K562 (cell line): Measurements from ENCODE around the gene ENTPD3. TPM values are rescaled to one million over a fixed set of nuclear protein-coding genes. Genes with fewer than 3 reads are reported as not detected.

Experiments
- ATAC-seq: fragments of 200-7000 bp; cut with Tn5 transposase; 3 replicates; pipeline ENCODE4 v1.9.1; 2020; ENCODE audit warnings: moderate library complexity
- BruUV-seq: library from RNA; stranded (reverse); fragments of 400-500 nt; replicated peaks from 2 replicates; lab custom pipeline; 2021; lab: Mats Ljungman, UMichigan
- CTCF ChIA-PET: fragments of 300-600 bp; formaldehyde crosslinking; extraction: SDS; loops from one replicate; lab custom pipeline; 2021; ENCODE audit warnings: low intra/inter-chr PET ratio; lab: Yijun Ruan, JAX
- POLR2A ChIA-PET: fragments of 300-600, 350-650 bp; sonication (Branson Sonifier 250); formaldehyde crosslinking; extraction: SDS; loops from one replicate; lab custom pipeline; 2021; ENCODE audit warnings: antibody characterized with exemption, inconsistent platforms; lab: Yijun Ruan, JAX
- DNase-seq, 4 experiments: peaks; one replicate each; pipeline versions ENCODE4 v3.0.0 to v3.0.0-alpha.2; 2011 to 2018; ENCODE audit warnings: low spot score in 3 of 4, mixed read lengths in 3 of 4; ENCODE audit errors: extremely low read depth in 1 of 4
- FAIRE-seq: peaks from 2 replicates; lab custom pipeline; 2011; peaks lifted over from hg19 to GRCh38; lab: Jason Lieb, UNC
- H2AFZ ChIP-seq: 2 replicates; pipeline ENCODE4 v1.6.0; 2011; ENCODE audit warnings: low read depth, low read length, control low read depth, inconsistent platforms
- H3K27ac ChIP-seq: fragments of 200-600 bp; 3 replicates; pipeline ENCODE4 v1.8.0; 2011; ENCODE audit warnings: low read depth, mild to moderate bottlenecking, control low read depth, inconsistent platforms, low read length, moderate library complexity, mixed read lengths; ENCODE audit errors: extremely low read depth
- H3K27me3 ChIP-seq, 2 experiments: fragments of 300-600 bp in 1 of 2; 2 replicates in 1 of 2; 3 replicates in 1 of 2; pipeline versions ENCODE4 v1.6.0 to v1.8.0; 2011; ENCODE audit warnings: inconsistent platforms in 2 of 2, low read length in 2 of 2, mild to moderate bottlenecking in 1 of 2, mixed read lengths in 1 of 2, moderate library complexity in 1 of 2; ENCODE audit not compliant: control insufficient read depth in 2 of 2, insufficient read depth in 2 of 2
- H3K36me3 ChIP-seq: fragments of 300-600 bp; 3 replicates; pipeline ENCODE4 v1.8.0; 2011; ENCODE audit warnings: mild to moderate bottlenecking, low read length, inconsistent platforms; ENCODE audit not compliant: control insufficient read depth, insufficient read depth
- H3K4me1 ChIP-seq, 2 experiments: fragments of 200-600 bp in 1 of 2; replicated peaks in 1 of 2; 2 replicates in 1 of 2; 3 replicates in 1 of 2; pipeline versions ENCODE4 v1.5.1 to v1.8.0; 2011; ENCODE audit warnings: inconsistent platforms in 2 of 2, low read length in 2 of 2, mild to moderate bottlenecking in 1 of 2, mixed read lengths in 1 of 2, moderate library complexity in 1 of 2; ENCODE audit not compliant: control insufficient read depth in 2 of 2, insufficient read depth in 2 of 2
- H3K4me2 ChIP-seq: 2 replicates; pipeline ENCODE4 v1.6.1; 2011; ENCODE audit warnings: low read length, control low read depth, inconsistent platforms, mixed read lengths; ENCODE audit not compliant: insufficient read depth
- H3K4me3 ChIP-seq: fragments of 200-600 bp; sonication (generic), shearing (Covaris generic); 2 replicates; pipeline ENCODE4 v1.5.1; 2016; ENCODE audit warnings: control low read depth, inconsistent platforms
- H3K79me2 ChIP-seq: fragments of 200-600 bp; 3 replicates; pipeline ENCODE4 v1.8.0; 2011; ENCODE audit warnings: low read length, inconsistent platforms; ENCODE audit not compliant: control insufficient read depth, insufficient read depth
- H3K9ac ChIP-seq, 2 experiments: 2 replicates each; pipeline versions ENCODE4 v1.6.0 to v1.6.1; 2011; ENCODE audit warnings: low read depth in 2 of 2, low read length in 2 of 2, control low read depth in 1 of 2, inconsistent platforms in 1 of 2, mild to moderate bottlenecking in 1 of 2, mixed read lengths in 1 of 2; ENCODE audit not compliant: insufficient read depth in 1 of 2
- H3K9me1 ChIP-seq: one replicate; pipeline ENCODE4 v1.6.0; 2011; ENCODE audit warnings: inconsistent platforms, mild to moderate bottlenecking, low read length, moderate library complexity; ENCODE audit not compliant: control insufficient read depth, insufficient read depth
- H3K9me3 ChIP-seq: replicated peaks from 2 replicates; pipeline ENCODE4 v1.5.1; 2011; ENCODE audit warnings: low read depth, low read length, inconsistent platforms; ENCODE audit not compliant: control insufficient read depth, insufficient read depth
- H4K20me1 ChIP-seq: replicated peaks from 2 replicates; pipeline ENCODE4 v1.6.1; 2011; ENCODE audit warnings: low read length, inconsistent platforms, mixed read lengths; ENCODE audit not compliant: control insufficient read depth, insufficient read depth
- CHD1 ChIP-seq: fragments of 200-600 bp; sonication (generic); IDR thresholded peaks from one replicate; pipeline ENCODE4 v1.6.1; 2012; ENCODE audit warnings: mild to moderate bottlenecking, moderate library complexity, low read length, inconsistent platforms
- EP300 ChIP-seq: IDR thresholded peaks from 2 replicates; pipeline ENCODE4 v1.6.1; 2012; ENCODE audit warnings: low read length, improper control_type of control experiment
- FOXP1 ChIP-seq: sonication (generic); formaldehyde crosslinking; IDR thresholded peaks from 2 replicates; pipeline ENCODE4 v1.8.0; 2022; ENCODE audit warnings: mild to moderate bottlenecking, missing genetic modification reagents
- MEIS2 ChIP-seq: fragments of 450-650 bp; IDR thresholded peaks from 2 replicates; pipeline ENCODE4 v1.6.1; 2014; ENCODE audit warnings: mild to moderate bottlenecking; ENCODE audit not compliant: partially characterized antibody
- NR2C2 ChIP-seq, 2 experiments: fragments of 200-800 bp in 1 of 2; sonication (Bioruptor generic) in 1 of 2; sonication (generic) in 1 of 2; formaldehyde crosslinking in 1 of 2; IDR thresholded peaks; 2 replicates each; pipeline versions ENCODE4 v1.6.1 to v1.8.0; 2016 to 2022; ENCODE audit warnings: mild to moderate bottlenecking in 1 of 2, missing compliant biosample characterization in 1 of 2, missing genetic modification characterization in 1 of 2, missing genetic modification reagents in 1 of 2
- POLR2G ChIP-seq: fragments of 200-400 bp; formaldehyde crosslinking; IDR thresholded peaks from 2 replicates; pipeline ENCODE4 v1.6.1; 2017; ENCODE audit warnings: low read depth, mild to moderate bottlenecking, antibody characterized with exemption, low read length, moderate library complexity
- RAD51 ChIP-seq: fragments of 450-650 bp; IDR thresholded peaks from 2 replicates; pipeline ENCODE4 v1.7.1; 2016; ENCODE audit warnings: low read depth, mild to moderate bottlenecking, borderline replicate concordance
- RBM34 ChIP-seq: fragments of 200-400 bp; formaldehyde crosslinking; IDR thresholded peaks from 2 replicates; pipeline ENCODE4 v1.6.1; 2018; ENCODE audit warnings: low read length, borderline replicate concordance; ENCODE audit not compliant: insufficient read depth
- TCF3 ChIP-seq: sonication (generic); formaldehyde crosslinking; IDR thresholded peaks from 2 replicates; pipeline ENCODE4 v1.4.0; 2020; ENCODE audit warnings: mild to moderate bottlenecking, missing genetic modification reagents
- TFE3 ChIP-seq: fragments of 450-650 bp; formaldehyde crosslinking; IDR thresholded peaks from 2 replicates; pipeline ENCODE4 v1.4.0; 2020; ENCODE audit warnings: mild to moderate bottlenecking, mixed read lengths
- TRIM24 ChIP-seq, 2 experiments: fragments of 450-650 bp; IDR thresholded peaks; 2 replicates each; pipeline ENCODE4 v1.6.1; 2016
- XRCC3 ChIP-seq: fragments of 450-650 bp; IDR thresholded peaks from 2 replicates; pipeline ENCODE4 v1.6.1; 2017; ENCODE audit warnings: mild to moderate bottlenecking, moderate library complexity
- YBX1 ChIP-seq: fragments of 450-650 bp; IDR thresholded peaks from 2 replicates; pipeline ENCODE4 v1.7.1; 2016; ENCODE audit warnings: mild to moderate bottlenecking
- ZBED1 ChIP-seq: IDR thresholded peaks from 2 replicates; pipeline ENCODE4 v1.6.1; 2014
- ZC3H4 ChIP-seq: sonication (generic); formaldehyde crosslinking; IDR thresholded peaks from 2 replicates; pipeline ENCODE4 v1.9.0; 2021; ENCODE audit warnings: missing genetic modification reagents, borderline replicate concordance
- ZNF431 ChIP-seq: sonication (generic); formaldehyde crosslinking; IDR thresholded peaks from 2 replicates; pipeline ENCODE4 v1.8.0; 2022; ENCODE audit warnings: mild to moderate bottlenecking, missing genetic modification reagents
- ZNF57 ChIP-seq: fragments of 450-650 bp; formaldehyde crosslinking; IDR thresholded peaks from 2 replicates; pipeline ENCODE4 v1.4.0; 2020; ENCODE audit warnings: mild to moderate bottlenecking, moderate library complexity
- ZNF644 ChIP-seq: fragments of 200-800 bp; sonication (Bioruptor generic); IDR thresholded peaks from 2 replicates; pipeline ENCODE4 v1.6.1; 2016; ENCODE audit warnings: low read depth, missing genetic modification characterization, missing compliant biosample characterization
- ZNF695 ChIP-seq: fragments of 450-650 bp; formaldehyde crosslinking; IDR thresholded peaks from 2 replicates; pipeline ENCODE4 v1.4.0; 2020; ENCODE audit warnings: mild to moderate bottlenecking, moderate library complexity
- WGBS: fragments of 100-300 bp; shearing (Covaris generic); methylation state at CpG from one replicate; pipeline ENCODE4 v1.1.6; 2016; ENCODE audit warnings: low coverage, mixed read lengths; ENCODE audit not compliant: insufficient coverage; ENCODE audit errors: missing lambda C conversion rate; 5-methylcytosine and 5-hydroxymethylcytosine counted together
- in situ Hi-C: fragments of 300-500 bp; cut with MboI; formaldehyde crosslinking; loops from 4 replicates; pipeline ENCODE4 v1.15.0; 2018; ENCODE audit warnings: inconsistent platforms, mixed read lengths
- intact Hi-C: fragments of 100-400 bp; cut with micrococcal nuclease; formaldehyde crosslinking; loops from 2 replicates; pipeline ENCODE4 v1.14.2; 2022
- polyA plus RNA-seq, 8 experiments: library from polyadenylated mRNA; depleted of rRNA in 4 of 8; stranded (reverse) in 5 of 8; unstranded in 3 of 8; fragments of >200 nt; fragmentation: Nextera tagmentation in 2 of 8; fragmentation: Illumina TruSeq in 1 of 8; extraction: Ambion mirVana in 2 of 8; extraction: Trizol in 1 of 8; gene quantifications; 2 replicates each; pipeline versions ENCODE4 v1.2.1 to v1.2.3, GENCODE V29; 2011 to 2014; ENCODE audit warnings: inconsistent platforms in 1 of 8, missing spikeins in 1 of 8
- total RNA-seq, 7 experiments: library from RNA; depleted of rRNA in 6 of 7; stranded (reverse); fragments of >200 nt in 6 of 7; fragmentation: Illumina TruSeq in 2 of 7; extraction: Trizol in 2 of 7; gene quantifications; 2 replicates each; pipeline versions ENCODE4 v1.2.1 to v1.2.3, GENCODE V29; 2011 to 2021; ENCODE audit warnings: low replicate concordance in 1 of 7
- TF ChIP-seq, protein P1 (sequence below): fragments of 200-800 bp; sonication (Bioruptor generic); IDR thresholded peaks from 2 replicates; pipeline ENCODE4 v1.6.1; 2017; ENCODE audit warnings: missing genetic modification characterization, missing compliant biosample characterization

The ENTPD3 gene
- total and polyA plus RNA-seq, 9 of the 15 experiments (the other 6 are each of a cell fraction or from before 2014, with no cell fraction given) = 0.23 to 2.1 (median 0.58) TPM

- H3K4me1 ChIP-seq = peaks cover 27 to 35% of the 10 kb centered on the region in 2 experiments; a peak in 4 of 5 replicates
- H3K79me2 ChIP-seq = no peaks in the 10 kb centered on the region
- 21% methylated on average over 2 of the region's 2 CpGs for WGBS
- ATAC-seq (peak; percentile 81), FAIRE-seq (peak; percentile 86), DNase-seq (peak in 3 of 4 experiments; percentile 41 to 76 (median 62))
- H2AFZ ChIP-seq = peak overlapping the region; percentile 84
- ChIA-PET CTCF (no interaction called here), POLR2A (interaction anchor here (0.7 kb wide), 1 partner anchor 99 kb away, joined by 4 read pairs; no protein-coding TSS in a partner anchor)
- H3K9me3 ChIP-seq = no peaks in the 10 kb centered on the region
- no peak overlapping the region for H3K4me3 ChIP-seq
- intact Hi-C loops = no loop called here
- BruUV-seq = no TSS peak
- H3K9me1 ChIP-seq = no peaks in the 10 kb centered on the region
- no peaks in the 10 kb centered on the region for H4K20me1 ChIP-seq
- H3K4me2 ChIP-seq = peak overlapping the region; percentile 68
- peak overlapping the region in 1 of 2 experiments; percentile 56; a peak in 2 of 4 replicates for H3K9ac ChIP-seq
- in situ Hi-C loops = no loop called here
- peak overlapping the region; percentile 76 for H3K27ac ChIP-seq
- H3K36me3 ChIP-seq = no peaks in the 10 kb centered on the region
- no peaks in the 10 kb centered on the region for H3K27me3 ChIP-seq
- TF ChIP-seq RBM34 = no peak
- peak; percentile 74 for TF ChIP-seq ZNF644
- TF ChIP-seq POLR2G = no peak
- no peak for TF ChIP-seq YBX1
- 0 out of 2 replicates have a peak, but pooled peaks have one; percentile 21 for TF ChIP-seq NR2C2 (CRISPR knock-in tag; IDR thresholded peaks at IDR 0.05)
- TF ChIP-seq NR2C2 (tag; IDR thresholded peaks at IDR 0.05) = no peak
- no peak for TF ChIP-seq CHD1
- no peak for TF ChIP-seq ZNF431
- TF ChIP-seq RAD51 = no peak
- TF ChIP-seq ZC3H4 (CRISPR knock-in tag) = no peak
- TF ChIP-seq ZBED1 = no peak
- TF ChIP-seq TCF3 (CRISPR knock-in tag) = peak; percentile 38; the same call in 1 of the 2 replicates
- TF ChIP-seq XRCC3 = no peak
- peak; percentile 72 for TF ChIP-seq EP300
- TF ChIP-seq, protein P1, sequence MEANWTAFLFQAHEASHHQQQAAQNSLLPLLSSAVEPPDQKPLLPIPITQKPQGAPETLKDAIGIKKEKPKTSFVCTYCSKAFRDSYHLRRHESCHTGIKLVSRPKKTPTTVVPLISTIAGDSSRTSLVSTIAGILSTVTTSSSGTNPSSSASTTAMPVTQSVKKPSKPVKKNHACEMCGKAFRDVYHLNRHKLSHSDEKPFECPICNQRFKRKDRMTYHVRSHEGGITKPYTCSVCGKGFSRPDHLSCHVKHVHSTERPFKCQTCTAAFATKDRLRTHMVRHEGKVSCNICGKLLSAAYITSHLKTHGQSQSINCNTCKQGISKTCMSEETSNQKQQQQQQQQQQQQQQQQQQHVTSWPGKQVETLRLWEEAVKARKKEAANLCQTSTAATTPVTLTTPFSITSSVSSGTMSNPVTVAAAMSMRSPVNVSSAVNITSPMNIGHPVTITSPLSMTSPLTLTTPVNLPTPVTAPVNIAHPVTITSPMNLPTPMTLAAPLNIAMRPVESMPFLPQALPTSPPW (CRISPR knock-in tag) = no peak
- no peak for TF ChIP-seq TFE3 (CRISPR knock-in tag)
- TF ChIP-seq MEIS2 = no peak
- TF ChIP-seq ZNF695 (CRISPR knock-in tag) = no peak
- TF ChIP-seq FOXP1 (CRISPR knock-in tag) = no peak
- no peak for TF ChIP-seq TRIM24 (IDR thresholded peaks at IDR 0.05)
- no peak for TF ChIP-seq ZNF57
These were observed 20.5 kb upstream of the ENTPD3 start for GRCh38 chr3:40366203-40367162.
